GM19043 (cell line): Measurements from ENCODE around the gene HSF5.

Source experiments
- ATAC-seq: cut with Tn5 transposase; IDR thresholded peaks from one replicate; pipeline ENCODE4 v1.9.1; 2021; ENCODE audit warnings: low read depth; ENCODE audit not compliant: unreplicated experiment

Gene HSF5

GRCh38 chr17:58487589-58488427 is at the start of gene HSF5:
TSS of gene HSF5 (minus strand) at chr17:58488408. CDS start at chr17:58488274, 134 bp downstream.
- ATAC-seq: no peak

GRCh38 chr17:58537266-58537665 is 49.1 kb upstream of the HSF5 start:
- ATAC-seq: no peak

GRCh38 chr17:58536542-58536941 is 48.3 kb upstream of the HSF5 start:
- no peak for ATAC-seq

- ATAC-seq: no peak
These were observed 47.2 kb upstream of the HSF5 start for GRCh38 chr17:58535431-58535830.

GRCh38 chr17:58534901-58535421 is 46.8 kb upstream of the HSF5 start:
- ATAC-seq: no peak

GRCh38 chr17:58534331-58534730 is 46.1 kb upstream of the HSF5 start:
- ATAC-seq: no peak

- no peak for ATAC-seq
These were observed 45.5 kb upstream of the HSF5 start for GRCh38 chr17:58533616-58534188.

- no peak for ATAC-seq
These were observed 44.3 kb upstream of the HSF5 start for GRCh38 chr17:58532555-58532951.

GRCh38 chr17:58531661-58532554 is 43.7 kb upstream of the HSF5 start:
- no peak for ATAC-seq

- no peak for ATAC-seq
These were observed 42.9 kb upstream of the HSF5 start for GRCh38 chr17:58531122-58531521.

- no peak for ATAC-seq
These were observed 42.4 kb upstream of the HSF5 start for GRCh38 chr17:58530655-58531054.

GRCh38 chr17:58529275-58529674 is 41.1 kb upstream of the HSF5 start:
- ATAC-seq: no peak

- no peak for ATAC-seq
These were observed 40.2 kb upstream of the HSF5 start for GRCh38 chr17:58528443-58528842.

GRCh38 chr17:58527949-58528348 is 39.7 kb upstream of the HSF5 start:
- ATAC-seq: no peak

- ATAC-seq: no peak
These were observed 39.1 kb upstream of the HSF5 start for GRCh38 chr17:58527306-58527705.

- ATAC-seq: no peak
These were observed 37.0 kb upstream of the HSF5 start for GRCh38 chr17:58525239-58525638.

GRCh38 chr17:58521680-58522079 is 33.5 kb upstream of the HSF5 start:
- no peak for ATAC-seq

GRCh38 chr17:58520843-58521430 is 32.7 kb upstream of the HSF5 start:
- no peak for ATAC-seq

- ATAC-seq: peak; percentile 75
These were observed 29.9 kb upstream of the HSF5 start for GRCh38 chr17:58517928-58518609.

- ATAC-seq: no peak
These were observed 29.2 kb upstream of the HSF5 start for GRCh38 chr17:58517378-58517927.
